Gastroesophageal sphincter (tissue), 4 donors: Measurements from ENCODE around the gene GALNT5. TPM values are rescaled to one million over a fixed set of nuclear protein-coding genes. Genes with fewer than 3 reads are reported as not detected.

Source experiments
- ATAC-seq: fragments of 150-250 bp; one replicate; pipeline ENCODE4 v1.9.1; 2016; ENCODE audit warnings: mild to moderate bottlenecking, moderate library complexity
- H3K27ac ChIP-seq, 4 donors: fragments of 200-600 bp; sonication (generic) in 3 of 4; 1 replicate in 3 of 4; 2 replicates in 1 of 4; pipeline ENCODE4 v1.5.1; 2016 to 2019
- H3K27me3 ChIP-seq: fragments of 200-600 bp; sonication (generic); one replicate; pipeline ENCODE4 v1.5.1; 2019
- H3K36me3 ChIP-seq, 2 donors: fragments of 200-600 bp; sonication (generic); one replicate each; pipeline ENCODE4 v1.5.1; 2019; ENCODE audit warnings: control low read depth in 1 of 2
- H3K4me1 ChIP-seq, 3 donors: fragments of 200-600 bp; sonication (generic); 1 replicate in 2 of 3; 2 replicates in 1 of 3; pipeline ENCODE4 v1.5.1; 2016 to 2019; ENCODE audit warnings: control low read depth in 2 of 3
- H3K4me3 ChIP-seq, 2 donors: fragments of 200-600 bp; sonication (generic); one replicate each; pipeline ENCODE4 v1.5.1; 2019; ENCODE audit warnings: mild to moderate bottlenecking in 1 of 2, moderate library complexity in 1 of 2
- H3K9me3 ChIP-seq, 3 donors: fragments of 200-600 bp; sonication (generic); one replicate each; pipeline ENCODE4 v1.5.1; 2017 to 2019; ENCODE audit warnings: control low read depth in 2 of 3
- CTCF ChIP-seq, 4 experiments: fragments of 200-600 bp in 2 of 4; fragments of 450-650 bp in 2 of 4; sonication (generic) in 1 of 4; IDR thresholded peaks; one replicate each; pipeline ENCODE4 v1.5.1; 2017 to 2019; ENCODE audit warnings: antibody characterized with exemption in 4 of 4, mild to moderate bottlenecking in 2 of 4, moderate library complexity in 2 of 4
- EP300 ChIP-seq: sonication (generic); formaldehyde crosslinking; IDR thresholded peaks from one replicate; pipeline ENCODE4 v1.6.1; 2017; ENCODE audit warnings: antibody characterized with exemption, mild to moderate bottlenecking
- POLR2A ChIP-seq, 2 donors: fragments of 450-650 bp; IDR thresholded peaks; one replicate each; pipeline ENCODE4 v1.6.1; 2017; ENCODE audit warnings: antibody characterized with exemption in 2 of 2, mild to moderate bottlenecking in 2 of 2, moderate library complexity in 1 of 2
- POLR2AphosphoS5 ChIP-seq: sonication (generic); formaldehyde crosslinking; IDR thresholded peaks from one replicate; pipeline ENCODE4 v1.6.1; 2017; ENCODE audit warnings: antibody characterized with exemption
- WGBS, 2 donors: methylation state at CpG; one replicate each; pipeline ENCODE4 v1.1.5; 2018; ENCODE audit warnings: low coverage in 1 of 2; 5-methylcytosine and 5-hydroxymethylcytosine counted together
- total RNA-seq, 4 donors: library from RNA; depleted of rRNA; stranded (reverse); fragments of >200 nt; gene quantifications; one replicate each; pipeline ENCODE4 v1.1.0, GENCODE V29; 2016

GALNT5 gene
- total RNA-seq, 4 donors from 2014 or later: under 0.01 to 0.89 (median 0.24) TPM

DNA sequence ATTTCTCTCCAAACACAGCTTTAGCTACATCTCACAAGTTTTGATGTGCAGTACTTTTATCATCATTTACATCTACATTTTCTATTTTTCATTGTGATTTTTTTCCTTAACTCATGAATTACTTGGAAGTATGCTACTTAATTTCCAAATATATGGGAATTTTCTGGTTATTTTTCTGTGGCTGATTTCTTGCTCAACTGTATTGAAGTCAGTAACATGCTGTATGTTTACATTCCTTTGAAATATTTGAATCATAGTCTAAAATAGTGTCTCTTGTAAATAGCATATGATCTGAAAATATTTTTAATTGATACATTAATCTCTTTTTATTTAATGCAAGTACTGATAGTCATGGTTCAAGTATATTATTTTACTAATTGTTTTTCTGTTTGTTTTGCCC lies 26.0 kb upstream of the GALNT5 start:
- ATAC-seq: no peak
- Histone ChIP-seq H3K27ac (no peak overlapping the region), H3K4me3 (no peak overlapping the region), H3K27me3 (no peaks in the 10 kb centered on the region), H3K4me1 (no peaks in the 10 kb centered on the region), H3K9me3 (no peaks in the 10 kb centered on the region), H3K36me3 (no peaks in the 10 kb centered on the region)
- TF ChIP-seq POLR2A (IDR thresholded peaks at IDR 0.05) (no peak), EP300 (no peak), CTCF (IDR thresholded peaks at IDR 0.05) (no peak), POLR2AphosphoS5 (no peak)

DNA sequence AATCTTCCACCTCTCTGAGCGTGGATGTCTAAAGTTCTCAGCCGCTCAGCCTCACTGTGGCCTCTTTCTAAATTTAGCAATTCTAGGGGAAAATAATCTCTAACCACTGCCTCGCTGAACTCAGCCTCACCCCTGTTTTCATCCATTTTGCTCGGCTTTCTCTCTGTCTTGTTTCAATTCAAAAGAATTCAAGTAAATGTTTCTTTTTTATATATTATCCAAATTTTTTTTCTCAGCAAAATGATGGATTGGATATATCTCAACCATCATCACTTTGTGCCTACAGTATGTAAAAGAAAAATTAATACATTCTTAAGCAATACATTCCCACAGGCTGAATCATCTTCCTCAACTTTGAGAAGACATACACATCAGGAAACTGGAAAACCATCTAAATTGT lies 24.0 kb upstream of the GALNT5 start:
- no peak for ATAC-seq
- Histone ChIP-seq H3K4me3 (no peak overlapping the region), H3K36me3 (no peaks in the 10 kb centered on the region), H3K27me3 (no peaks in the 10 kb centered on the region), H3K27ac (no peak overlapping the region), H3K9me3 (no peaks in the 10 kb centered on the region), H3K4me1 (no peaks in the 10 kb centered on the region)
- no peak for TF ChIP-seq EP300
- TF ChIP-seq POLR2AphosphoS5: no peak
- TF ChIP-seq CTCF (IDR thresholded peaks at IDR 0.05): no peak
- no peak for TF ChIP-seq POLR2A (IDR thresholded peaks at IDR 0.05)
- WGBS, 2 donors: 78% methylated on average over 4 of the region's 4 CpGs; no CpG with 5 or more reads in 1 of the 2 donors

DNA sequence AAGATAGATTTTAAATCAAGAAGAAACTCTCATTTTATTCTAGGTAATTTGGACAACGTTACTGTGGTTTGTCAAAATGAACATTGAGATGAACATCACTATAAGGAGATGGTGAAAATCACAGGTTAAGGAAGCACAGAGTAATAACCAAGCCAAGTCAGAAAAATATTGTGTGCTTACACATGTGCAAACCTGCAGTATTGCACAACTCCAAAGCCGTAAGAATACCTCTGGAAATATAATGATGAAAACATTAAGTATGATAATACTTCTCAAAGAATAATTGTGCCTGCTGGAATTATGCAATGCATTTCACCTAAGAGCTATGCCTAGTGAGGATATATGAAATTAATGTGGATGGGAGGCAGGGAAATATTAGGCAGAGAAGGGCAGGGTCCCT lies 21.1 kb upstream of the GALNT5 start:
- no peak for ATAC-seq
- H3K27me3 ChIP-seq: no peaks in the 10 kb centered on the region
- no peaks in the 10 kb centered on the region for H3K36me3 ChIP-seq
- no peak overlapping the region for H3K27ac ChIP-seq
- TF ChIP-seq EP300 (no peak), POLR2A (IDR thresholded peaks at IDR 0.05) (no peak), POLR2AphosphoS5 (no peak)
- H3K4me1 ChIP-seq: no peaks in the 10 kb centered on the region
- whole genome bisulfite sequencing, 2 donors: 68 to 84% methylated on average over 2 of the region's 2 CpGs
- H3K9me3 ChIP-seq: no peaks in the 10 kb centered on the region
- no peak overlapping the region for H3K4me3 ChIP-seq

DNA sequence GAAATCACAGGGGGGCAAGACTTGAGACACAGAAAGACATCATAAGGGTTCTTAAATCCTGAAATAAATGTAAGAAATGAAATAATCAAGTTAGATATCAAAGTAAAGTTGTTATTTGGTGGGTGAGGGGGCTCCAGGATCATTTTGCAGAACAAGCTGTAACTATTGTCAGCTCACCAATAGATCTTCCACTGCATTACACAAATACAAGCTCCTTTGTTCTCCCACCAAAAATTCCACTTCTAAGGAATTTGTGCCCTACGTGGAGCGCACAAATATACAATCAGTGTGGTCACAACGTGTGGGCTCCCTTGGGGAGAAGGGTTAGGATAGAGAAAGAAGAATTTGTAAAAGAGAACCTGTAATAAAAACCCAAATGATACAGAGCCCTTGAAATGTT lies 19.2 kb upstream of the GALNT5 start:
- no peak for TF ChIP-seq CTCF (IDR thresholded peaks at IDR 0.05)
- no peak for TF ChIP-seq POLR2A (IDR thresholded peaks at IDR 0.05)
- no peak for TF ChIP-seq POLR2AphosphoS5
- no peak for TF ChIP-seq EP300

GRCh38 chr2:157244691-157245090 lies 12.8 kb upstream of the GALNT5 start:
- no peak overlapping the region for H3K4me3 ChIP-seq
- H3K36me3 ChIP-seq: no peaks in the 10 kb centered on the region
- no peaks in the 10 kb centered on the region for H3K9me3 ChIP-seq
- no peaks in the 10 kb centered on the region for H3K4me1 ChIP-seq
- WGBS, 2 donors: 58 to 61% methylated on average over 4 of the region's 4 CpGs
- no peaks in the 10 kb centered on the region for H3K27me3 ChIP-seq
- no peak for TF ChIP-seq CTCF (IDR thresholded peaks at IDR 0.05)
- TF ChIP-seq EP300: no peak
- no peak for TF ChIP-seq POLR2AphosphoS5
- no peak for TF ChIP-seq POLR2A (IDR thresholded peaks at IDR 0.05)
- ATAC-seq: no peak
- no peak overlapping the region for H3K27ac ChIP-seq

More for the DNA sequence above, 19.2 kb upstream of the GALNT5 start:
- Histone ChIP-seq H3K27me3 (no peaks in the 10 kb centered on the region), H3K9me3 (no peaks in the 10 kb centered on the region), H3K36me3 (no peaks in the 10 kb centered on the region), H3K27ac (no peak overlapping the region), H3K4me3 (no peak overlapping the region), H3K4me1 (no peaks in the 10 kb centered on the region)
- 67 to 73% methylated on average over 3 of the region's 3 CpGs for WGBS, 2 donors
- ATAC-seq: no peak
